ENCODE results near the gene LTB4R2. TPM values are rescaled to one million over a fixed set of nuclear protein-coding genes. Genes with fewer than 3 reads are reported as not detected.
A peak's percentile ranks its signal among the peaks of the same experiment; 100 is the strongest.

The LTB4R2 gene
- total and polyA plus RNA-seq, 12 donors = 0.51 to 2.4 (median 1.1) TPM

DNA sequence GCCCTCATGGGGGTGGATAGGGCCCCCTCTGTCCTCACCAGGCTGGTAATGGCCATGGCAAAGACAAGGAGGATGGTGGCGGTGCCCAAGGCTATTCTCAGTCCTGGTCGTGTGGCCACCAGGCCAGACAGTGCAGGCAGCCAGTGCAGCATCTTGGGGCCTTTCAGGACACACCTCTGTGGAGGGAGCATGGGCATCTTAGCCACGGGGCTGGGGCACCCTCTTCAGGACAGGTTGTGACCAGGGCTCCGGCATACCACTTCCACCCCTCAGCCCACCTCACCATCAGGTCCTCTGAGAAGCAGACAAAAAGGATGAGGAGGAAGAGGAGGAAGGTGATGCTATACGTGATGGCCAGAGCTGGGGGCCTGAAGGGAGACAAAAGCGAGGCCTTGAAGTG lies 14.1 kb downstream of the LTB4R2 start:
- ATAC-seq (no peak), DNase-seq (no peak)
- 85% methylated on average over 5 to 6 of the region's 6 CpGs for whole genome bisulfite sequencing, 2 donors
- Histone ChIP-seq H3K36me3 (peaks cover 0 to 91% (median 0%) of the 10 kb centered on the region in 9 donors), H3K4me3 (no peak overlapping the region), H3K27me3 (peaks cover 0 to 9% (median 0%) of the 10 kb centered on the region in 7 donors), H3K9me3 (no peaks in the 10 kb centered on the region), H3K27ac (no peak overlapping the region), H3K4me1 (peaks cover 0 to 27% (median 0%) of the 10 kb centered on the region in 9 donors)
- intact Hi-C loops (cut with DNase I) = no loop called here
- TF ChIP-seq, protein P1, sequence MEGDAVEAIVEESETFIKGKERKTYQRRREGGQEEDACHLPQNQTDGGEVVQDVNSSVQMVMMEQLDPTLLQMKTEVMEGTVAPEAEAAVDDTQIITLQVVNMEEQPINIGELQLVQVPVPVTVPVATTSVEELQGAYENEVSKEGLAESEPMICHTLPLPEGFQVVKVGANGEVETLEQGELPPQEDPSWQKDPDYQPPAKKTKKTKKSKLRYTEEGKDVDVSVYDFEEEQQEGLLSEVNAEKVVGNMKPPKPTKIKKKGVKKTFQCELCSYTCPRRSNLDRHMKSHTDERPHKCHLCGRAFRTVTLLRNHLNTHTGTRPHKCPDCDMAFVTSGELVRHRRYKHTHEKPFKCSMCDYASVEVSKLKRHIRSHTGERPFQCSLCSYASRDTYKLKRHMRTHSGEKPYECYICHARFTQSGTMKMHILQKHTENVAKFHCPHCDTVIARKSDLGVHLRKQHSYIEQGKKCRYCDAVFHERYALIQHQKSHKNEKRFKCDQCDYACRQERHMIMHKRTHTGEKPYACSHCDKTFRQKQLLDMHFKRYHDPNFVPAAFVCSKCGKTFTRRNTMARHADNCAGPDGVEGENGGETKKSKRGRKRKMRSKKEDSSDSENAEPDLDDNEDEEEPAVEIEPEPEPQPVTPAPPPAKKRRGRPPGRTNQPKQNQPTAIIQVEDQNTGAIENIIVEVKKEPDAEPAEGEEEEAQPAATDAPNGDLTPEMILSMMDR (IDR thresholded peaks at IDR 0.05) = no peak

DNA sequence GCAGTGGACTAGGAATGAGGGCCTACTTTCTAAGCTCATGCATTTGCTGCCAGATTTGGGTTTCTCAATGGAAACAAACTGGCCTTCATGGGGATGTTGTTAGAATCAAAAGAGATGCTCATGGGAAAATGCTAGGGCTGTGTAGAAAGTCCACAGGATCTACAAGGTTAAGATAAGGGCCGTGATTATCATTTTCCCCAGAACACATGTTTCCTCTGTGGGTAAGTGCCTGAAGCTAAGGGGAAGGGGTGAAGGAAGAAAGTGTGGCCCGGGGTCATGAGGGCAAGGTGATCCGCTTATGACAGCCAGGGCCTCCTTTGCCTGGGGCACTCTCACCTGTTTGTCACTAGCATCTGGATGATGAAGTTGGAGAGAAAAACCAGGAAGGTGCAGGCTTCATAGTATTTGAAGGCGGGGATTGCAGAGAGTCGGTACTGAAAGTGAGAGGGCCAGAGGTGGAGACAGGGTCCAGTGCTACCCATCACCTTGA lies 15.1 kb downstream of the LTB4R2 start:
- TF ChIP-seq, protein P1 (IDR thresholded peaks at IDR 0.05) = no peak
- Histone ChIP-seq H3K9me3 (no peaks in the 10 kb centered on the region), H3K27me3 (no peaks in the 10 kb centered on the region), H3K4me3 (no peak overlapping the region), H3K27ac (no peak overlapping the region), H3K36me3 (peaks cover 0 to 91% (median 0%) of the 10 kb centered on the region in 9 donors), H3K4me1 (peaks cover 0 to 36% (median 0%) of the 10 kb centered on the region in 9 donors)
- intact Hi-C loops (cut with DNase I) = no loop called here
- DNase-seq (no peak), ATAC-seq (no peak)
- WGBS, 2 donors = 86 to 87% methylated on average over 5 of the region's 5 CpGs

- TF ChIP-seq, protein P1 (IDR thresholded peaks at IDR 0.05) = no peak
- no peak overlapping the region for H3K4me3 ChIP-seq
- WGBS, 2 donors = 84 to 87% methylated on average over 9 of the region's 9 CpGs
- intact Hi-C loops (cut with DNase I) = no loop called here
- H3K4me1 ChIP-seq = peaks cover 0 to 45% (median 0%) of the 10 kb centered on the region in 9 donors
- DNase-seq = no peak
- no peak for ATAC-seq
- H3K9me3 ChIP-seq = no peaks in the 10 kb centered on the region
- peaks cover 0 to 90% (median 0%) of the 10 kb centered on the region in 9 donors for H3K36me3 ChIP-seq
- H3K27ac ChIP-seq = no peak overlapping the region
- no peaks in the 10 kb centered on the region for H3K27me3 ChIP-seq
Measured at GRCh38 chr14:24325963-24326362, 16.0 kb downstream of the LTB4R2 start.

GRCh38 chr14:24327303-24327702 lies 17.4 kb downstream of the LTB4R2 start:
- 84 to 86% methylated on average over 2 of the region's 2 CpGs for WGBS, 2 donors
- DNase-seq (no peak), ATAC-seq (peak in 3 of 8 donors; percentile 4 to 19 (median 17))
- peaks cover 0 to 1% (median 0%) of the 10 kb centered on the region in 7 donors for H3K27me3 ChIP-seq
- peaks cover under 1 to 58% (median 8%) of the 10 kb centered on the region in 9 donors for H3K4me1 ChIP-seq
- TF ChIP-seq, protein P1 (IDR thresholded peaks at IDR 0.05) = no peak
- peaks cover 0 to 86% (median 0%) of the 10 kb centered on the region in 9 donors for H3K36me3 ChIP-seq
- H3K4me3 ChIP-seq = no peak overlapping the region
- H3K9me3 ChIP-seq = no peaks in the 10 kb centered on the region
- intact Hi-C loops (cut with DNase I) = no loop called here
- peak overlapping the region in 1 of 10 donors; percentile 79 for H3K27ac ChIP-seq

All from heart right ventricle (tissue), 16 donors.